ENCODE results near the gene OLFML1. TPM values are rescaled to one million over a fixed set of nuclear protein-coding genes. Genes with fewer than 3 reads are reported as not detected.

OLFML1 gene
- total and polyA plus RNA-seq, 2 of the 13 experiments (the other 11 are each of a cell fraction or from before 2014, with no cell fraction given): 0.89 to 0.90 TPM

GRCh38 chr11:7436146-7436545 lies 49.2 kb upstream of the OLFML1 start:
- H3K4me1 ChIP-seq (ENCODE audit: insufficient read depth, low read length): no peaks in the 10 kb centered on the region
- ChIA-PET POLR2A (no interaction called here), CTCF (ENCODE audit: low intra/inter-chr PET ratio, low total read pairs) (no interaction called here)
- in situ Hi-C loops (cut with HindIII; ENCODE audit: extremely low pct_ligation_motif_present, low pct_unique_long_range_greater_than_20kb) (no loop called here), intact Hi-C loops (cut with micrococcal nuclease; ENCODE audit: unreplicated experiment) (no loop called here)
- H3K27me3 ChIP-seq (ENCODE audit: control insufficient read depth in 1 of 2, insufficient read depth in 2 of 2, low read length in 2 of 2): peaks cover 0 to 5% of the 10 kb centered on the region in 2 experiments; a peak in 2 of 5 replicates
- 0% methylated on average over 1 of the region's 1 CpG for WGBS (ENCODE audit: low lambda C conversion rate)
- FAIRE-seq: no peak
- H4K20me1 ChIP-seq (ENCODE audit: insufficient read depth, low read length): no peaks in the 10 kb centered on the region
- H3K79me2 ChIP-seq (ENCODE audit: insufficient read depth, low read length): no peaks in the 10 kb centered on the region
- H3K36me3 ChIP-seq (replicated peaks in 1 of 2; ENCODE audit: control insufficient read depth in 1 of 2, insufficient read depth in 2 of 2, low read length in 2 of 2): no peaks in the 10 kb centered on the region
- H2AFZ ChIP-seq (ENCODE audit: low read length): no peak overlapping the region
- no peak overlapping the region for H3K27ac ChIP-seq (ENCODE audit: extremely low read length, insufficient read depth, low read length)
- no peak for ATAC-seq
- no TSS peak for BruUV-seq (replicated peaks)
- DNase-seq (ENCODE audit: low spot score): no peak
- H3K4me2 ChIP-seq (ENCODE audit: low read depth, low read length): no peak overlapping the region
- no peak overlapping the region for H3K9ac ChIP-seq (ENCODE audit: insufficient read depth, low read depth, low read length)
- no peaks in the 10 kb centered on the region for H3K9me3 ChIP-seq (ENCODE audit: low read length)
- H3K4me3 ChIP-seq (replicated peaks in 1 of 3; ENCODE audit: insufficient read depth in 1 of 3, low read depth in 2 of 3, low read length in 3 of 3): no peak overlapping the region
- no peak for TF ChIP-seq ZNF24 (IDR thresholded peaks at IDR 0.05)
- no peak for TF ChIP-seq HHEX (CRISPR knock-in tag; IDR thresholded peaks at IDR 0.05)
- no peak for TF ChIP-seq BCL3 (CRISPR knock-in tag; IDR thresholded peaks at IDR 0.05)
- no peak for TF ChIP-seq PCBP2 (optimal IDR thresholded peaks at IDR 0.05; ENCODE audit: low read depth, low read length, poor library complexity, severe bottlenecking)
- no peak for TF ChIP-seq SNAI1 (CRISPR knock-in tag; IDR thresholded peaks at IDR 0.05; ENCODE audit: borderline replicate concordance)
- no peak for TF ChIP-seq ZNF556 (CRISPR knock-in tag; IDR thresholded peaks at IDR 0.05; ENCODE audit: borderline replicate concordance)
- TF ChIP-seq ZKSCAN5 (CRISPR knock-in tag; IDR thresholded peaks at IDR 0.05): no peak
- TF ChIP-seq ZNF432 (CRISPR knock-in tag; IDR thresholded peaks at IDR 0.05; ENCODE audit: borderline replicate concordance): no peak
- TF ChIP-seq ZNF44 (CRISPR knock-in tag; IDR thresholded peaks at IDR 0.05): no peak
- TF ChIP-seq HINFP (CRISPR knock-in tag; IDR thresholded peaks at IDR 0.05; ENCODE audit: low read depth): no peak
- no peak for TF ChIP-seq TCF12 (IDR thresholded peaks at IDR 0.05)
- TF ChIP-seq TCF12 (CRISPR knock-in tag; IDR thresholded peaks at IDR 0.05): no peak
- TF ChIP-seq MYC (CRISPR knock-in tag; IDR thresholded peaks at IDR 0.05; ENCODE audit: borderline replicate concordance): no peak
- TF ChIP-seq SOX13 (IDR thresholded peaks at IDR 0.05): no peak
- no peak for TF ChIP-seq SOX13 (CRISPR knock-in tag; conservative IDR thresholded peaks at IDR 0.05 in 1 of 2, IDR thresholded peaks at IDR 0.05 in 1 of 2)
- TF ChIP-seq CENPT (CRISPR knock-in tag; IDR thresholded peaks at IDR 0.05; ENCODE audit: low read depth): no peak
- TF ChIP-seq NFYC (CRISPR knock-in tag; IDR thresholded peaks at IDR 0.05): no peak
- TF ChIP-seq KAT2B (IDR thresholded peaks at IDR 0.05; ENCODE audit: borderline replicate concordance, low read depth, low read length): no peak
- no peak for TF ChIP-seq NRL (CRISPR knock-in tag; IDR thresholded peaks at IDR 0.05; ENCODE audit: borderline replicate concordance)
- no peak for TF ChIP-seq ZNF484 (CRISPR knock-in tag; IDR thresholded peaks at IDR 0.05; ENCODE audit: borderline replicate concordance, low read depth)

All from HepG2 (cell line).